ENCODE data around the gene ARHGEF17.

GRCh38 chr11:73376803-73377629, 68.9 kb downstream of the ARHGEF17 start:
- TF ChIP-seq EZH2 (IDR thresholded peaks at IDR 0.05; ENCODE audit: borderline replicate concordance, low read depth, low read length, poor library complexity, severe bottlenecking), result no peak
- TF ChIP-seq, protein P1, sequence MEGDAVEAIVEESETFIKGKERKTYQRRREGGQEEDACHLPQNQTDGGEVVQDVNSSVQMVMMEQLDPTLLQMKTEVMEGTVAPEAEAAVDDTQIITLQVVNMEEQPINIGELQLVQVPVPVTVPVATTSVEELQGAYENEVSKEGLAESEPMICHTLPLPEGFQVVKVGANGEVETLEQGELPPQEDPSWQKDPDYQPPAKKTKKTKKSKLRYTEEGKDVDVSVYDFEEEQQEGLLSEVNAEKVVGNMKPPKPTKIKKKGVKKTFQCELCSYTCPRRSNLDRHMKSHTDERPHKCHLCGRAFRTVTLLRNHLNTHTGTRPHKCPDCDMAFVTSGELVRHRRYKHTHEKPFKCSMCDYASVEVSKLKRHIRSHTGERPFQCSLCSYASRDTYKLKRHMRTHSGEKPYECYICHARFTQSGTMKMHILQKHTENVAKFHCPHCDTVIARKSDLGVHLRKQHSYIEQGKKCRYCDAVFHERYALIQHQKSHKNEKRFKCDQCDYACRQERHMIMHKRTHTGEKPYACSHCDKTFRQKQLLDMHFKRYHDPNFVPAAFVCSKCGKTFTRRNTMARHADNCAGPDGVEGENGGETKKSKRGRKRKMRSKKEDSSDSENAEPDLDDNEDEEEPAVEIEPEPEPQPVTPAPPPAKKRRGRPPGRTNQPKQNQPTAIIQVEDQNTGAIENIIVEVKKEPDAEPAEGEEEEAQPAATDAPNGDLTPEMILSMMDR (conservative IDR thresholded peaks at IDR 0.05; ENCODE audit: low read depth, low read length), result no peak

All from A673 (cell line).